K562 (cell line): Measurements from ENCODE around the gene IGSF9. TPM values are rescaled to one million over a fixed set of nuclear protein-coding genes. Genes with fewer than 3 reads are reported as not detected.
A peak's percentile ranks its signal among the peaks of the same experiment; 100 is the strongest.

Source experiments
- BHLHE40 ChIP-seq: IDR thresholded peaks from 2 replicates; pipeline ENCODE4 v1.6.1; 2011; ENCODE audit warnings: low read length, improper control_type of control experiment
- ETS2 ChIP-seq: IDR thresholded peaks from 2 replicates; pipeline ENCODE4 v1.6.1; 2016; ENCODE audit warnings: borderline replicate concordance, missing genetic modification characterization, mild to moderate bottlenecking, moderate library complexity, missing compliant biosample characterization; ENCODE audit not compliant: poor library complexity, severe bottlenecking
- EZH2 ChIP-seq: IDR thresholded peaks from 2 replicates; pipeline ENCODE4 v1.6.1; 2012; ENCODE audit warnings: low read depth, mild to moderate bottlenecking, inconsistent platforms, low read length, borderline replicate concordance
- GATA2 ChIP-seq: sonication (generic); formaldehyde crosslinking; IDR thresholded peaks from 2 replicates; pipeline ENCODE4 v1.4.0; 2020; ENCODE audit warnings: mild to moderate bottlenecking, missing genetic modification reagents
- MIER1 ChIP-seq: fragments of 450-650 bp; IDR thresholded peaks from 2 replicates; pipeline ENCODE4 v1.6.1; 2016; ENCODE audit warnings: antibody characterized with exemption, mild to moderate bottlenecking, low read depth
- MTA2 ChIP-seq: fragments of 450-650 bp; IDR thresholded peaks from 2 replicates; pipeline ENCODE4 v1.6.1; 2016; ENCODE audit warnings: low read depth
- MYBL2 ChIP-seq, 2 experiments: fragments of 450-650 bp in 1 of 2; sonication (generic) in 1 of 2; formaldehyde crosslinking in 1 of 2; IDR thresholded peaks; 2 replicates each; pipeline versions ENCODE4 v1.6.1 to v1.8.1; 2017 to 2022; ENCODE audit warnings: borderline replicate concordance in 1 of 2, inconsistent platforms in 1 of 2, low read depth in 1 of 2, mild to moderate bottlenecking in 1 of 2, missing genetic modification reagents in 1 of 2, moderate library complexity in 1 of 2
- NR2C1 ChIP-seq, 2 experiments: fragments of 450-650 bp; IDR thresholded peaks; 2 replicates each; pipeline ENCODE4 v1.6.1; 2017; ENCODE audit warnings: mild to moderate bottlenecking in 2 of 2, antibody characterized with exemption in 1 of 2, inconsistent platforms in 1 of 2, missing compliant biosample characterization in 1 of 2, missing genetic modification characterization in 1 of 2
- PRPF4 ChIP-seq: fragments of 200-400 bp; formaldehyde crosslinking; IDR thresholded peaks from one replicate; pipeline ENCODE4 v1.6.1; 2017; ENCODE audit warnings: low read length, low read depth, mild to moderate bottlenecking; ENCODE audit not compliant: insufficient read depth, poor library complexity, severe bottlenecking
- RNF2 ChIP-seq: sonication (generic); IDR thresholded peaks from 2 replicates; pipeline ENCODE4 v1.6.1; 2016
- SP2 ChIP-seq: IDR thresholded peaks from 2 replicates; pipeline ENCODE4 v1.6.1; 2011; ENCODE audit warnings: mild to moderate bottlenecking, low read depth, low read length, moderate library complexity; ENCODE audit not compliant: poor library complexity, severe bottlenecking; ENCODE audit errors: extremely low read depth
- THRAP3 ChIP-seq: fragments of 450-650 bp; IDR thresholded peaks from 2 replicates; pipeline ENCODE4 v1.6.1; 2016; ENCODE audit warnings: mild to moderate bottlenecking, inconsistent platforms, borderline replicate concordance
- ZEB2 ChIP-seq: fragments of 450-650 bp; IDR thresholded peaks from 2 replicates; pipeline ENCODE4 v1.6.1; 2016
- ZNF165 ChIP-seq: fragments of 250-450 bp; sonication (Bioruptor Pico); IDR thresholded peaks from 2 replicates; pipeline ENCODE4 v1.4.0; 2020; ENCODE audit warnings: borderline replicate concordance
- polyA plus RNA-seq, 8 experiments: library from polyadenylated mRNA; depleted of rRNA in 4 of 8; stranded (reverse) in 5 of 8; unstranded in 3 of 8; fragments of >200 nt; fragmentation: Nextera tagmentation in 2 of 8; fragmentation: Illumina TruSeq in 1 of 8; extraction: Ambion mirVana in 2 of 8; extraction: Trizol in 1 of 8; gene quantifications; 2 replicates each; pipeline versions ENCODE4 v1.2.1 to v1.2.3, GENCODE V29; 2011 to 2014; ENCODE audit warnings: inconsistent platforms in 1 of 8, missing spikeins in 1 of 8
- total RNA-seq, 7 experiments: library from RNA; depleted of rRNA in 6 of 7; stranded (reverse); fragments of >200 nt in 6 of 7; fragmentation: Illumina TruSeq in 2 of 7; extraction: Trizol in 2 of 7; gene quantifications; 2 replicates each; pipeline versions ENCODE4 v1.2.1 to v1.2.3, GENCODE V29; 2011 to 2021; ENCODE audit warnings: low replicate concordance in 1 of 7
- TF ChIP-seq, protein P1 (sequence below): sonication (generic); formaldehyde crosslinking; IDR thresholded peaks from 2 replicates; pipeline ENCODE4 v1.8.1; 2023; ENCODE audit warnings: mild to moderate bottlenecking, missing genetic modification reagents
- TF ChIP-seq, protein P2 (sequence below): fragments of 450-650 bp; IDR thresholded peaks from 2 replicates; pipeline ENCODE4 v1.6.1; 2014; ENCODE audit warnings: low read depth, mild to moderate bottlenecking, moderate library complexity, borderline replicate concordance
- TF ChIP-seq, protein P3 (sequence below): fragments of 250-450 bp; sonication (Bioruptor Pico); IDR thresholded peaks from 2 replicates; pipeline ENCODE4 v1.9.0; 2021; ENCODE audit warnings: mild to moderate bottlenecking, inconsistent platforms
- TF ChIP-seq, protein P4 (sequence below): conservative IDR thresholded peaks from 2 replicates; pipeline ENCODE4 v1.6.1; 2011; ENCODE audit warnings: low read depth, mild to moderate bottlenecking, low read length; ENCODE audit not compliant: control insufficient read depth
- TF ChIP-seq, protein P5 (sequence below): fragments of 250-450 bp; sonication (Bioruptor Pico); IDR thresholded peaks from 2 replicates; pipeline ENCODE4 v1.9.0; 2021; ENCODE audit warnings: mild to moderate bottlenecking

Gene IGSF9
- total and polyA plus RNA-seq, 9 of the 15 experiments (the other 6 are each of a cell fraction or from before 2014, with no cell fraction given), result 0.03 to 0.29 (median 0.07) TPM; not detected in 1

DNA sequence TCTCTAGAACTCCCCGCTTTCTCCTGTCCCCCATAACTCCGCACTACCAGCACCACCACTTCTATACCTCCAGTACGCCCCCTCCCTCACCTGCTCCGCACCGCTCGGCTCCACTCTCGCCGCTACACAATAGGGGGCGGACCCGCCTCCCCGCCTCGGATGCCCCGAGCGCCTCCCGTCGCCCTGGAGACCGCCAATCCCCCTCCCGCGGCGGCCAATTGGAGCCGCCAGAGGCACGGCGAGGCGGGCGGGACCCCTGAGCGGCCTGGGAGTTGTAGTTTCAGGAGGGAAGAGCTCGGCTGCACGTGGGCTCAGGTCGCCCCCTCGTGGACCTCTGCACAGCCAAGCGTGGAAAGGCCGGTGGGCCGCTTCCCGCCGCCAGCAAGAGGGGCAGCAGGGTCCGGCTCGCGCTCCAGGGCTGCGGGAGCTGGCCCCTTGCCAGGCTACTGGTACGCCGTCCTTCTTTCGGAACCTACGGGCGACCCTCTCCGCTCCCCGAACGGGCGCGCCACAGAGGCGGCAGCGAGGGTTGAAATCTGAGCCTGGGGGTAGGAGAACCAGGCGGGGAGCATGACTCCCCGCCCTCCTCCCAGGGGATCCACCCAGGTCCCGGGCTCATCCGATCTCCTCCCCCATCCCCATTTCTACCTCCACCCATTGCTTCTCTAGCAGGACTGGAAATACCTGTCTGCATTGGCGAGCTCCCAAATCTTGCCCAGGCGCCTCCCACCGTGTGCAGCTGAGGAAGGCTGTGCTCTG is at the start of gene IGSF9 (continued):
- TF ChIP-seq, protein P1, sequence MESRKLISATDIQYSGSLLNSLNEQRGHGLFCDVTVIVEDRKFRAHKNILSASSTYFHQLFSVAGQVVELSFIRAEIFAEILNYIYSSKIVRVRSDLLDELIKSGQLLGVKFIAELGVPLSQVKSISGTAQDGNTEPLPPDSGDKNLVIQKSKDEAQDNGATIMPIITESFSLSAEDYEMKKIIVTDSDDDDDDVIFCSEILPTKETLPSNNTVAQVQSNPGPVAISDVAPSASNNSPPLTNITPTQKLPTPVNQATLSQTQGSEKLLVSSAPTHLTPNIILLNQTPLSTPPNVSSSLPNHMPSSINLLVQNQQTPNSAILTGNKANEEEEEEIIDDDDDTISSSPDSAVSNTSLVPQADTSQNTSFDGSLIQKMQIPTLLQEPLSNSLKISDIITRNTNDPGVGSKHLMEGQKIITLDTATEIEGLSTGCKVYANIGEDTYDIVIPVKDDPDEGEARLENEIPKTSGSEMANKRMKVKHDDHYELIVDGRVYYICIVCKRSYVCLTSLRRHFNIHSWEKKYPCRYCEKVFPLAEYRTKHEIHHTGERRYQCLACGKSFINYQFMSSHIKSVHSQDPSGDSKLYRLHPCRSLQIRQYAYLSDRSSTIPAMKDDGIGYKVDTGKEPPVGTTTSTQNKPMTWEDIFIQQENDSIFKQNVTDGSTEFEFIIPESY (CRISPR knock-in tag), result peak; percentile 35; the same call in 1 of the 2 replicates
- TF ChIP-seq MIER1, result no peak
- TF ChIP-seq SP2, result peak; percentile 46
- TF ChIP-seq, protein P2, sequence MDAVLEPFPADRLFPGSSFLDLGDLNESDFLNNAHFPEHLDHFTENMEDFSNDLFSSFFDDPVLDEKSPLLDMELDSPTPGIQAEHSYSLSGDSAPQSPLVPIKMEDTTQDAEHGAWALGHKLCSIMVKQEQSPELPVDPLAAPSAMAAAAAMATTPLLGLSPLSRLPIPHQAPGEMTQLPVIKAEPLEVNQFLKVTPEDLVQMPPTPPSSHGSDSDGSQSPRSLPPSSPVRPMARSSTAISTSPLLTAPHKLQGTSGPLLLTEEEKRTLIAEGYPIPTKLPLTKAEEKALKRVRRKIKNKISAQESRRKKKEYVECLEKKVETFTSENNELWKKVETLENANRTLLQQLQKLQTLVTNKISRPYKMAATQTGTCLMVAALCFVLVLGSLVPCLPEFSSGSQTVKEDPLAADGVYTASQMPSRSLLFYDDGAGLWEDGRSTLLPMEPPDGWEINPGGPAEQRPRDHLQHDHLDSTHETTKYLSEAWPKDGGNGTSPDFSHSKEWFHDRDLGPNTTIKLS, result peak; percentile 81
- TF ChIP-seq, protein P3, sequence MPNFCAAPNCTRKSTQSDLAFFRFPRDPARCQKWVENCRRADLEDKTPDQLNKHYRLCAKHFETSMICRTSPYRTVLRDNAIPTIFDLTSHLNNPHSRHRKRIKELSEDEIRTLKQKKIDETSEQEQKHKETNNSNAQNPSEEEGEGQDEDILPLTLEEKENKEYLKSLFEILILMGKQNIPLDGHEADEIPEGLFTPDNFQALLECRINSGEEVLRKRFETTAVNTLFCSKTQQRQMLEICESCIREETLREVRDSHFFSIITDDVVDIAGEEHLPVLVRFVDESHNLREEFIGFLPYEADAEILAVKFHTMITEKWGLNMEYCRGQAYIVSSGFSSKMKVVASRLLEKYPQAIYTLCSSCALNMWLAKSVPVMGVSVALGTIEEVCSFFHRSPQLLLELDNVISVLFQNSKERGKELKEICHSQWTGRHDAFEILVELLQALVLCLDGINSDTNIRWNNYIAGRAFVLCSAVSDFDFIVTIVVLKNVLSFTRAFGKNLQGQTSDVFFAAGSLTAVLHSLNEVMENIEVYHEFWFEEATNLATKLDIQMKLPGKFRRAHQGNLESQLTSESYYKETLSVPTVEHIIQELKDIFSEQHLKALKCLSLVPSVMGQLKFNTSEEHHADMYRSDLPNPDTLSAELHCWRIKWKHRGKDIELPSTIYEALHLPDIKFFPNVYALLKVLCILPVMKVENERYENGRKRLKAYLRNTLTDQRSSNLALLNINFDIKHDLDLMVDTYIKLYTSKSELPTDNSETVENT (CRISPR knock-in tag), result no peak
- peak; percentile 77 for TF ChIP-seq BHLHE40
- TF ChIP-seq MTA2, result no peak
- no peak for TF ChIP-seq MYBL2 (IDR thresholded peaks at IDR 0.05; ENCODE audit: low read depth)
- no peak for TF ChIP-seq MYBL2 (CRISPR knock-in tag; IDR thresholded peaks at IDR 0.05; ENCODE audit: borderline replicate concordance)
- TF ChIP-seq ETS2 (tag), result no peak
- TF ChIP-seq RNF2, result 0 out of 2 replicates have a peak, but pooled peaks have one; percentile 34
- TF ChIP-seq, protein P4, sequence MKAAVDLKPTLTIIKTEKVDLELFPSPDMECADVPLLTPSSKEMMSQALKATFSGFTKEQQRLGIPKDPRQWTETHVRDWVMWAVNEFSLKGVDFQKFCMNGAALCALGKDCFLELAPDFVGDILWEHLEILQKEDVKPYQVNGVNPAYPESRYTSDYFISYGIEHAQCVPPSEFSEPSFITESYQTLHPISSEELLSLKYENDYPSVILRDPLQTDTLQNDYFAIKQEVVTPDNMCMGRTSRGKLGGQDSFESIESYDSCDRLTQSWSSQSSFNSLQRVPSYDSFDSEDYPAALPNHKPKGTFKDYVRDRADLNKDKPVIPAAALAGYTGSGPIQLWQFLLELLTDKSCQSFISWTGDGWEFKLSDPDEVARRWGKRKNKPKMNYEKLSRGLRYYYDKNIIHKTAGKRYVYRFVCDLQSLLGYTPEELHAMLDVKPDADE, result peak; percentile 89; the same call in 1 of the 2 replicates
- no peak for TF ChIP-seq NR2C1 (IDR thresholded peaks at IDR 0.05)
- peak; percentile 38; the same call in 1 of the 2 replicates for TF ChIP-seq NR2C1 (tag; IDR thresholded peaks at IDR 0.05)
- no peak for TF ChIP-seq ZNF165 (CRISPR knock-in tag)
- TF ChIP-seq GATA2 (CRISPR knock-in tag), result no peak
- TF ChIP-seq PRPF4, result no peak
- no peak for TF ChIP-seq ZEB2
- no peak for TF ChIP-seq THRAP3
- TF ChIP-seq, protein P5, sequence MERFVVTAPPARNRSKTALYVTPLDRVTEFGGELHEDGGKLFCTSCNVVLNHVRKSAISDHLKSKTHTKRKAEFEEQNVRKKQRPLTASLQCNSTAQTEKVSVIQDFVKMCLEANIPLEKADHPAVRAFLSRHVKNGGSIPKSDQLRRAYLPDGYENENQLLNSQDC (CRISPR knock-in tag), result no peak
- TF ChIP-seq EZH2, result no peak
